ENCODE measurements around the gene OR10H3.
"Not testable (repeated sequence)": the region's sequence is repeated elsewhere in the genome, so short reads cannot be mapped to it uniquely, and the experiment has no call there.

The OR10H3 gene

DNA sequence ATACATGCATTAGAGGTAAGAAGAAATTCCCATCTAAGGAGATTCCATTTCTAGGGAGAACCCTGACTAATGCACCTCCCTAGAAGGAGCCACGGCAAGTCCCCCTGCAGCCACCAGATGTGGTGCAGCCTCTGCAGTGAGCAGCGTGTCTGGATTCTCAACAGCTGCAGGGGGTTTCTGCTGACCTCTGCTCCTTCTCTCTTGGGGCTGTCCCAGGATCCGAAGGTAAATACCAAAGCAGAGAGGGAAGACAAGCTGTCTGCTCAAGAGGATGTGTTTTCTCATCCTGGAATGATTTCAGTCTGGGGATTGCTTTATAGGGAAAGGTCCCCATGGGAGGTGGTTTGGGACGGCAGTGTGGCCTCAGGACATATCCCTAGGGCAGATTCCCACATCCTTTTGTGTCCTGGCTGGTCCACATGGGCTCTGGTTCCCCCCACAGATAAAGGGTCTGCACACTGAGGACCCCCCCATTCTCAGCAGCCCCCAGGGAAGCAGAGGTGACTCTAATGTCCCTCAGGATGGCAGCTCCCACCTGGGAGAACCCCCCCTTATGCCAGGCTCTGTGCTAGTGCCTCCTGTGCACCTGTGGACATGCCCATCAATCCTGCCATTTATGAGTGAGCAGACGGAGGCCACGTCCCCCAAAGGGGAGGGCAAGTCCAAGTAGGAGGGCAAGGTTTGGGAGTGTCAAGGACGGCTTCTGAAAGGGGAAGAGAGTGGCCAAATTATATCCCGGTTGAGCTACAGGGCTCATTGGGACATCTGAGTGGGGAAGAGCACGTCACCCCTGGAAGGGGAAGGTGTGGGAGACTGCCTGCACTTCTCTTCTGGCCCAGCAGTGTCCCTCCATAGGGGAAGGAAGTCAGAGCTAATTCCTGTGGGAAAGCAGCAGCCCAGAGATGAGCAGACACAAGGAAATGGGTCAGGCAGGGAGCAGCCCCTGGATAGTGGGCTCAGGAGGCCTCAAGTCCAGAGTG, 39.5 kb downstream of the OR10H3 start:
- DNase-seq (ENCODE audit: low read depth in 2 of 2) = no peak

DNA sequence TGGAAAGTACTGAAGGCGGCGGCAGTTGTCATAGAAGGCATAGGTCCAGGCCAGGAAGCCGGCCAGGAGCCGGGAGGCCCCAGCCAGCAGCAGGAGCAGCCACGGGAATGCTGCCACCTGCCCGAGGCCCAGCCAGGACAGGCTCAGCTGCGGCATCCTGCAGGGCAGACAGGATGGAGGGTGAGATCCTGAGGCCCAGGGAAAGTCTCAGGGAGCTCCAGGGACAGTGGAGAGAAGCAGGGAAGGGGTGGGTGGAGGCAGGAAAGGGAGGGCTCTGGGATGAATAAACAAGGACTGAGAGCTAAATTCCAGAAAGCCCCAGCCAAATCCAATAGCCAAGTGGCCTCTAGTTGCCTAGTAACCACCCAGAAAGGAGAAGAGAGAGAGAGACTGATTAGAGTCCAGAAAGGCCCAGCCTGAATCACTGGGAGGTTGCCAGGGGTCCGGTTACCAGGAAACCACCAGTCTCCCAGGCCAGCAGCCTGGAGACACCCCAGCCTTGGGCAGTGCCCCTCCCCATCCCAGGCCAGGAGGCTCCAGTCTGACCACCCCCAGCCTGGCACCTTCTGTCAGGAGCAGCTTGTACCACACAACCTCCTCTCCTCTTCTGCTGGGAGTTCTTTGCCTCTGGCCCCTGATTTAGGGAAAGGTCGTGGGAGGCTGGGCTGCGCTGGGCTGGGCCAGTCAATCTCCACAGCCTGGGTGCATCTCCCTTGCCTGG, 42.1 kb downstream of the OR10H3 start:
- no peak for DNase-seq (ENCODE audit: low read depth in 2 of 2)

DNA sequence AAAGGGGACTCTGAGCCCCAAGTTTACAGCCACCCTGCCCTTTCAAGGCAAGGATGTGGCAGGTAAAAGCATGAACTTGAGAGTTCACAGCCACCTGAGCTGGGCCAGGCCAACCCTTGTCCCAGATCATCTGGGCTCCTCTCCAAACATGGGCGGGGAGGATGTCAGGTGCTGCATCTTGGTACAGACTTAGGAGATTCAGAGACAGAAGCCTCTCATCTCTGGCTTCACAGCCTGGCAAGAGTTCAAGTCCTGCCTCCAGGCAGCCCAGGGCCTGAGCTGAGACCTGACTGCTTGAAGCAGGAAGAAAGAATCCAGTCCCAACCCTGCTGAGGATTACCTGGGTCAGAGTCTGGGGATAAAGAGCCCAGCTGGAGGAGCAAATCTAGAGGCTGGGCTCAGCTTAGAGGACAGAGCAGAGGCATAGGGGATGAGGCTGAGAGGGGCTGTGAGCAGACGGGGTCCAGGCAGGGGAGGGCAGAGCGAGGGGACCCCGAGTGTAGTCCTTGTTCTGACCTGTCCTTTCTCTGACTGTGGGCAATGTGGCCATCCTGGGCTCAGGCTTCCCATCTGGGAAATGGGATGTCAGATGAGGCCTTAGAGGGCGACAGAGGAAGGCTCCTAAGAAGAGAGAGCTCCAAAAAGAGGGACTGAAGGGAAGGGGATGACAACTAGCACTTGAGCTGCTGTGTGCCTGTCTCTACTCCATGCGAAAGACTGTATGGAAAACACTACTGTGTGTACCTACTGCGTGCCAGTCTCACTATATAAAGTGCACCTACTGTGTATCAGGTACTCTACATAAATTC, 43.0 kb downstream of the OR10H3 start:
- DNase-seq (ENCODE audit: low read depth in 2 of 2) = no peak

DNA sequence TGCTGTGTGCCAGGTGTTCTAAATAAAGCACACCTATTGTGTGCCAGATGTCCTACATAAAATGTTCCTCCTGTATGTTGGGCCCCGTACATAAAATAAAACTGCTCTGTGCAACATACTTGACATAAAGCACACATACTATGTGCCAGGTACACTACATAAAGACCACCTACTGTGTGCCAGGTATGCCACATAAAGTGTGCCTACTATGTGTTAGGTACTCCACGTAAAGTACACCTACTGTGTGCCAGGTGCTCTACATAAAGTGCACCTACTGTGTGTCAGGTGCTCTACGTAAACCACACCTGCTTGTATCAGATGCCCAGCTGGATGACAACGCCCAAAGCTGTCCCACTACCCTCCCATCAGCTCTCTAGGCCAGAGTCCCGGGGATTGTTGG, 43.9 kb downstream of the OR10H3 start:
- no peak for DNase-seq (ENCODE audit: low read depth in 2 of 2)

DNA sequence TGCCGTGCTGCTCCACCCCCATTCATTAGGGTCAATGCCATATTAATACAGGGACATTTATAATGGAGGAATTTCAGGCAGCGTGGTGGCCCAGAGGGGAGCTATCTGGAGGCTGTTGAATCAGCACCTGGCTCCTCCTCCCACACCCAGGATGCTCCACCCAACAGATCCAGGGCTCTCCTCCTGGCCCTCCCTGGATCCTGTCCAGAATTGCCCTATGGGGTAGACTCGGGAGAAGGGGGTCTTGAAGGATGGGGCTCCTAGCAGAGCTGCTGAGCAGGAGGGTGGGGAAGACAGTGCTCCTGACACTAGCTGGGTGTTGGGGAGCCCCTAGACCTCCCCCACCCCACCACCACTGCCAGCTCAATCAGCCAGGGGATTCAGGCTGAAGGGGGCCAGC, 44.4 kb downstream of the OR10H3 start:
- no peak for DNase-seq (ENCODE audit: low read depth in 2 of 2)

DNA sequence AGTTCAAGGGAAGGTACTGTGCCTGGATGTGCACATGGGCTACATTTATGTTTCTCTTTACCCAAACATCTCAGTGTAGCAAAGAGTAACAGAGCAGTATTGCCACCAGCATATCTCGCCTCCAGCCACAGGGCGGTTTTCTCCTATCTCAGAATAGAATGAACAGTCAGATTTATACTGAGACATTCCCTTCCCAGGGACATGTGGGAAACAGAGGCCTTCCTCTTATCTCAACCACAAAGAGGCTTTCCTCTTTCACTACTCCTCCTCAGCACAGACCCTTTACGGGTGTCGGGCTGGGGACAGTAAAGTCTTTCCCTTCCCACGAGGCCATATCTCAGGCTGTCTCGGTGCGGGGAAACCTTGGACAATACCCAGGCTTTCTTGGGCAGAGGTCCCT, 45.1 kb downstream of the OR10H3 start:
- DNase-seq (ENCODE audit: low read depth in 2 of 2) = not testable (repeated sequence)

DNA sequence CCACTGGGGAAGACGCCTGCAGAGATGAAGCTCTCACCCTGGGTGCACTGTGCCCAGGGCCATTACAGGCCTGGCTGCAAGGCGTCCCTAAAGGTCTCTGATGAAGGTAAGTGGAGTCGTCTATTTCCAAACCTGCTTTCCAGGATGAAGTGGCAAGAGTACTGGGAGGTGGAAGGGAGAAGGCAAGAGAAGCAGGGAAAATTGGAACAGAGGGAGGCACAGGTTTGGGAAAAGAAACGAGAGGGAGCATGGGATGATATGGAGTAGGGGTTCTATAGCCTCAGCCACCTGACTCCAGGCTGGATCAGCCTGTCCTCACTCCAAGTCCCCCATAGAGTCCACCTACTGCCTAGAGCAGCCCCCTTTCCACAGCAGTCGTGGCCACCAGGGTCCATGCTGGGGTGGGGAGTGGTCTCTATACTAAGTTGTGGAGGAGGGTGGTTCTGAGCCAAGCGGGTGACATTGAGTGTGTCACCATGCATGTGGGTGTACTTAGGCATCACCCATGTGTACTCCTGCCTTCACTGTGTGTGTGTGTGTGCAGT, 49.9 kb downstream of the OR10H3 start, which contains the start of gene OR10H5:
OR10H5 (plus strand) TSS at position 51 of the 545 bp plus-strand sequence. CDS start 6,388 bp downstream, outside the sequence.
- no peak for DNase-seq (ENCODE audit: low read depth in 2 of 2)

DNA sequence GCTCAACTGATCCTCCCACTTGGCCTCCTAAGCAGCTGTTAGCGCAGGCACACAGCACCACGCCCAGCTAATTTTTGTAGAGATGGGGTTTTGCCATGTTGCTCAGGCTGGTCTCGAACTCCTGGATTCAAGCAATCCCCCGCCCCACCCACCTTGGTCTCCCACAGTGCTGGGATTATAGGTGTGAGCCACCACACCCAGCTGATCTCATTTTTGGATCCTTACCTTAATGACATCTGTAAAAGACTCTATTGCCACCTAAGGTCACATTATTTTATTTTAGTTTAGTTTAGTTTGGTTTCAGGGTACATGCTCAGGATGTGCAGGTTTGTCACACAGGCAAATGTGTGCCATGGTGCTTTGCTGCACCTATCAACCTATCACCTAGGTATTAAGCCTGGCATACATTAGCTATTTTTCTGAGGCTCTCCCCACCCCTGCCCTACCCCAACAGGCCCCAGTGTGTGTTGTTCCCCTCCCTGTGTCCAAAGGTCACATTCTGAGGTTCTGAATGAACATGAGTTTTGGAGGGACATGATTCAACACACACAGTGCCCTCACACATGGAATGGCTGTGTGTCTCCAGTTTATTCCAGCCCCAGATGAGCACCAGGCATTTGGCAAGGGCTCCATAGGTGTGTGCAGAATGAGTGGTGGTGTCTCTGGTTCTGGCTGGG, 50.9 kb downstream of the OR10H3 start:
- DNase-seq (ENCODE audit: low read depth in 2 of 2) = no peak

DNA sequence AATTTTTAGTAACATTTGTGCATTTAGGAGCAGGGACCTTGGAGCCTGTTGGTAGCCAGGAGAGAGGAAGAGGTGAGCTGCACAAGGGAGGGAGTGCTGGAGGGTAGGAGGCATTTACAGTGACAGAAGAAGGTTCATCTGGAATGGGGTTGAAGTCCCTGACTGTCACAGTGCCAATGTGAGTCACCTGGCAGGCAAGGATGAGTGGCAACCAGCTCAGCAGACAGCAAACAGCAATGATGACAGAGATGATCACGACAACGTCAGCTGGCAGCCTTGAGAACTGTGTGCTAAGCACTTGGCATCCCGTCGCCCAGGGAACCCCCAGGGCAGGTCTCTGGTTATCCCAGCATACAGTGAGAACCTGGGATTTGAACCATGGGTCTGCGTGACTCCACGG, 52.3 kb downstream of the OR10H3 start:
- no peak for DNase-seq (ENCODE audit: low read depth in 2 of 2)

All from activated CD4-positive, alpha-beta T cell treated with anti-CD3 and anti-CD28 coated beads for 24 hours (primary cell).